SK-N-MC (cell line): ENCODE results near the gene MGA.

Experiments used
- DNase-seq: peaks from one replicate; pipeline ENCODE4 v3.0.0-alpha.2; 2011; ENCODE audit warnings: low read depth, low spot score
- H3K27ac ChIP-seq: fragments of 200-600 bp; sonication (generic); 2 replicates; pipeline ENCODE4 v1.5.1; 2016; ENCODE audit warnings: mixed run types
- H3K36me3 ChIP-seq: fragments of 200-600 bp; sonication (generic); 2 replicates; pipeline ENCODE4 v1.6.1; 2017; ENCODE audit warnings: antibody characterized with exemption, low read length, mixed read lengths; ENCODE audit not compliant: insufficient read depth
- H3K4me3 ChIP-seq: fragments of 200-600 bp; sonication (generic); 2 replicates; pipeline ENCODE4 v1.5.1; 2016
- H3K9ac ChIP-seq: fragments of 200-600 bp; sonication (generic); 2 replicates; pipeline ENCODE4 v1.8.0; 2017; ENCODE audit warnings: mixed run types, mixed read lengths; ENCODE audit not compliant: insufficient read length
- H3K9me3 ChIP-seq: fragments of 200-600 bp; sonication (generic); 2 replicates; pipeline ENCODE4 v1.6.1; 2017; ENCODE audit warnings: low read depth, mild to moderate bottlenecking, antibody characterized with exemption, low read length, moderate library complexity, mixed read lengths
- EZH2 ChIP-seq: fragments of 200-600 bp; sonication (generic); IDR thresholded peaks from one replicate; pipeline ENCODE4 v1.6.1; 2017; ENCODE audit warnings: antibody characterized with exemption
- FOXP2 ChIP-seq: optimal IDR thresholded peaks from 2 replicates; pipeline ENCODE3; 2011; ENCODE audit warnings: mild to moderate bottlenecking, moderate library complexity; ENCODE audit not compliant: insufficient read depth; ENCODE audit errors: extremely low read length, control extremely low read depth
- POLR2AphosphoS5 ChIP-seq: IDR thresholded peaks from 2 replicates; pipeline ENCODE4 v1.6.1; 2012; ENCODE audit warnings: mild to moderate bottlenecking, low read depth, low read length, borderline replicate concordance

MGA gene

DNA sequence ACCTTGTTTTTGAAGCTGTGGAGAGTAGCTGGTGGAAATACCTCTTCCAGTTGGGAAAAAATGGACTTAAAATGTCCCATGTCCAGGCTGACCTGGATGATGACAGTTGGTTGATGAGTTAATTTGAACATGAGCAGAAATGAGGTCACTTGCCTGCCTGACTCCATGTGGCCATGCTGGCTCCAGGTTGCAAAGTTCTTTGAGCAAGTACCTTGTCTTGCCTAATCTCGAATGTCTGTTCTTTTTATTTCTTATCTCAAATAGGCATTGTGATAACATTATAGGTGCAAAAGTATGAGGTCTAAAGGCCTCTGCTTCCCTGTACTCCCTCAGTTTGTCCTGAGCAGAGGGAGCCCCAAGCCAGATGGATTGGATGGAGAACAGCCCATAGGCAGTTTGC lies 123.1 kb downstream of the MGA start:
- no peak for TF ChIP-seq POLR2AphosphoS5
- TF ChIP-seq FOXP2, result no peak
- no peak for TF ChIP-seq EZH2
- H3K9ac ChIP-seq, result no peak overlapping the region
- no peaks in the 10 kb centered on the region for H3K36me3 ChIP-seq
- no peaks in the 10 kb centered on the region for H3K9me3 ChIP-seq
- no peak overlapping the region for H3K27ac ChIP-seq
- no peak overlapping the region for H3K4me3 ChIP-seq
- DNase-seq, result no peak

DNA sequence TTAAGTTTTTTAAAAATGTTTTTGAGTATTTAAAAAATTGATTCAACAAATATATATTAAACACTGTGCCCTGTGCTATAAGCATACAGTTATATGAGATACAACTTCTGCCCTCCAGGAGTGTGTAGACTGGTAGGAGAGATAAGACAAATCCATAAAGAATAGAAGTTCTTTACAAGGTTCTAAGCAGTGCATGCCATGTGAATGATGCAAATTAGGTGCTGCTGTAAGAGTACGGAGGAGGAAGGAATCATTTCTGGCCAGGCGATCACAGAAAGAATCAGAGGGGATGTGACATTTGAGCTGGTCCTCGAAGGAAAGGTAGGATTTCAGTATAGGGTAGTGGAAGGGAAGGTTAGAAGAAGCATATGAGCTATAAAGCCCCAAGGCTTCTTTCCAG lies 128.1 kb downstream of the MGA start:
- H3K4me3 ChIP-seq, result no peak overlapping the region
- H3K27ac ChIP-seq, result 0 out of 2 replicates have a peak overlapping the region, but pooled peaks have one; percentile 55
- no peaks in the 10 kb centered on the region for H3K36me3 ChIP-seq
- H3K9me3 ChIP-seq, result no peaks in the 10 kb centered on the region
- no peak overlapping the region for H3K9ac ChIP-seq
- DNase-seq, result no peak
- TF ChIP-seq FOXP2 (no peak), EZH2 (no peak), POLR2AphosphoS5 (no peak)

DNA sequence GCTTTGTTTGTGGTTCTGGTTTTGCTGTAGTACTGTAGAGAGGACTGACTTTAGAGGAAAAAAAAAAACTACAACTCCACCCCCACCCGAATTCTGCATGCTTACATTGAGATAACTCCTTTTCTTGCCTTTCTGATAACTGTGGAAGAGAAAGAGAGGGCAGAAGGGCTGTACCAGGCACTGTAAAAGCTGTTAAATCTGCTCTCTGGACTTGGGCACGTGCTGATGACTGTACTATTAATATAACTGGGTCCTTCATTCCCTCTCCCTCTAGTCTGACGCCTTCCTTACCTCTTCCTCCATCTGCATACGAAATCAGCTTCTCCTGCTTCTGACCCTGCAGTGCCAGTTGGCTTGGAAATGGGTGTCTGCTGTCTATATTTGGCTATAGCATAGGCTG lies 129.0 kb downstream of the MGA start:
- no peaks in the 10 kb centered on the region for H3K9me3 ChIP-seq
- H3K27ac ChIP-seq, result peak overlapping the region; percentile 55; the same call in 1 of the 2 replicates
- no peak for DNase-seq
- H3K9ac ChIP-seq, result no peak overlapping the region
- H3K36me3 ChIP-seq, result no peaks in the 10 kb centered on the region
- no peak for TF ChIP-seq FOXP2
- TF ChIP-seq EZH2, result no peak
- TF ChIP-seq POLR2AphosphoS5, result no peak
- no peak overlapping the region for H3K4me3 ChIP-seq

DNA sequence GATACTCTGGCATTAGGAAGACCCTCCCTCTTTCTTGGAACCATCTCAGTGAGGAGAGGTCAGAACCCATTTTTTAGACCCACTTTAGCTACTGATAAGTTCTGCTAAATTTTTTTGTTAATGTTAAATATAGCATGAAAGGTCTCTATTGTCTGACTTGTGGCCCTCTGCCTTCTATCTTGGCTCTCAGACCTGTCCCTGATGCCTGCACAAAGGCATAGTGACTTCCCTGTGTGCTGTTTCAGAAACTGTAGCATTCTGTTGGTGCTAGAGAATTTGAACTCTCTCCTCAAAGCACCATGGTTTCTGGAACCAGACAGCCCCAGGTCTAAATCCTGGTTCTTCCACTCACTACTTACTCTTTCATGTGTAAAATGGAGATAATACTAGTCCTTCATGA lies 129.5 kb downstream of the MGA start:
- H3K9ac ChIP-seq, result no peak overlapping the region
- no peak for TF ChIP-seq FOXP2
- TF ChIP-seq EZH2, result no peak
- TF ChIP-seq POLR2AphosphoS5, result no peak
- no peak for DNase-seq
- no peaks in the 10 kb centered on the region for H3K9me3 ChIP-seq
- peak overlapping the region; percentile 9; the same call in 1 of the 2 replicates for H3K27ac ChIP-seq
- no peak overlapping the region for H3K4me3 ChIP-seq
- no peaks in the 10 kb centered on the region for H3K36me3 ChIP-seq

DNA sequence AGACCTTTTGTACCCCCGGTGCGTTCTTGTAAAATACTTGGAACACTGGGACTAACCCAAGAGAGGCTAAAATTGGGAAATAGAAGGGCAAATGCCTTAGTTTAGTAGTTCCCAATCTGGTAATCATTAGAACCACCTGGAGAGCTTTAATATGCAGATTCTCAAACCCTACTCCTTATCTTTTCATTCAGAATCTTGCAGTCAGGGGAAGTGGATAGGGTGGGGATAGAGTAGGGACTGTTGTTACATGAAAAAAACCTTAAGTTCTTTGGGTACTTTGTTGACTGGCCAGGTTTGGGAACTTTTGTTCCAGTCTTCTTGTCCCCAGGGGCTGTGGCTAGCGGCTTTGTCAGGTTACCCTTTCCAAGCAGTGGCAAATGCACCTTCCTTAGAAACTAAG lies 130.0 kb downstream of the MGA start:
- H3K4me3 ChIP-seq, result no peak overlapping the region
- H3K9ac ChIP-seq, result no peak overlapping the region
- no peak for DNase-seq
- TF ChIP-seq POLR2AphosphoS5, result no peak
- no peak for TF ChIP-seq EZH2
- TF ChIP-seq FOXP2, result no peak
- H3K9me3 ChIP-seq, result no peaks in the 10 kb centered on the region
- H3K27ac ChIP-seq, result peak overlapping the region; percentile 9; the same call in 1 of the 2 replicates
- no peaks in the 10 kb centered on the region for H3K36me3 ChIP-seq

DNA sequence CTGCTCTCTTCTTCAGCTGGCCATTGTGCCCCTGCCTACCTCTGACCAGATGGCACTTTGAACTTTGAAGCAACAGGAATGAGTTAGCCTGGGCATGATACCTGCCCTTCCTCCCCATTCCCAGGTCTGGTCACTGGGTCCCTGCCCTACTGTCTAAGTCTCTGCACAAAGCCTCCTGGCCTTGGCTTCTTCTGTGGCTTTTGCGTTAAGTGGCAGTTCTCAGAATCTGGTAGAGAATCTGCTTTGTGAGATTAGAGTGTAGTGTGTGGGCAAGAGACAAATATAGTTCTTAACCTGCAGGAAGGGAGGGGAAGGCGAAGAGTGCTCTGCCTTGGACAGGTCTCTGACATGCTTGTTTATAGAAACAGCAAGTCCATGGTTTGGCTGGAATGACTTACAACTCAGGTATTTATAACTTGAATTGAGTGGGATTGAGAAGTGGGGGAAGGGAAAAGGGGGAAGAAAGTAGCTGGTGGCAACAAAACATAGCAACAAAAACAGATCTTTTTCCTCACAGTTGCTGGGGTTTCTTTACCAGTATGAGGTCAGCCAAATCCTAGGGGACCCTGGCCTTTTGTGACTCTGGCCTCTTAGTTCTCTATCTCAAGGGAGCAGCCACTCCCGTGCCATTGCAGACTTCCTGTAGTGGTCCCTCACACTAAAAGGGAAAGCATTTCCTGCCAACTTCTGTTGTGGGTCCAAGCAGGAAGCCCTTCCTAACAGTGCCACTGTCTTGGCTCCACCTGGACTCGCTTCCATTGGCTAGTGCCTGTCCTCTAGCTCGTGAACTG lies 130.7 kb downstream of the MGA start:
- Histone ChIP-seq H3K36me3 (no peaks in the 10 kb centered on the region), H3K9me3 (no peaks in the 10 kb centered on the region), H3K9ac (no peak overlapping the region), H3K4me3 (no peak overlapping the region), H3K27ac (no peak overlapping the region)
- no peak for DNase-seq
- TF ChIP-seq POLR2AphosphoS5, result no peak
- TF ChIP-seq EZH2, result no peak
- no peak for TF ChIP-seq FOXP2

DNA sequence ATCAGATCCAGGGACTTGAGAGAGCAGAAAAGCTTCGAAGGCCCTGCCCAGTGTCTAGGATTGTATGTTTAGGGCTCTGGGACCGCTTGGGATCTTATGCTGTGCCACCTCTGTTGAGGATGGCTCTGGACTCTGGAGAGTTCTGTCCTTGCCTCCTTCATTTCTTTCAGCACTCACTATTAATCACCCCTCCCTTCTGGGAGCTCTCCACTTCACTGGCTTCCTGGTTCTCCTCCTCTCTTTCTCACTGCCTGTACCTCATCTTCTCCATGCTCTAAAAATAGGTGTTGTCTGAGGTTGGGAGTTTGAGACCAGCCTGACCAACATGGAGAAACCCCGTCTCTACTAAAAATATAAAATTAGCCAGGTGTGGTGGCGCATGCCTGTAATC lies 131.3 kb downstream of the MGA start:
- H3K4me3 ChIP-seq, result no peak overlapping the region
- no peaks in the 10 kb centered on the region for H3K36me3 ChIP-seq
- no peak overlapping the region for H3K9ac ChIP-seq
- no peak for DNase-seq
- TF ChIP-seq FOXP2 (no peak), POLR2AphosphoS5 (no peak), EZH2 (no peak)
- H3K27ac ChIP-seq, result no peak overlapping the region
- H3K9me3 ChIP-seq, result no peaks in the 10 kb centered on the region

DNA sequence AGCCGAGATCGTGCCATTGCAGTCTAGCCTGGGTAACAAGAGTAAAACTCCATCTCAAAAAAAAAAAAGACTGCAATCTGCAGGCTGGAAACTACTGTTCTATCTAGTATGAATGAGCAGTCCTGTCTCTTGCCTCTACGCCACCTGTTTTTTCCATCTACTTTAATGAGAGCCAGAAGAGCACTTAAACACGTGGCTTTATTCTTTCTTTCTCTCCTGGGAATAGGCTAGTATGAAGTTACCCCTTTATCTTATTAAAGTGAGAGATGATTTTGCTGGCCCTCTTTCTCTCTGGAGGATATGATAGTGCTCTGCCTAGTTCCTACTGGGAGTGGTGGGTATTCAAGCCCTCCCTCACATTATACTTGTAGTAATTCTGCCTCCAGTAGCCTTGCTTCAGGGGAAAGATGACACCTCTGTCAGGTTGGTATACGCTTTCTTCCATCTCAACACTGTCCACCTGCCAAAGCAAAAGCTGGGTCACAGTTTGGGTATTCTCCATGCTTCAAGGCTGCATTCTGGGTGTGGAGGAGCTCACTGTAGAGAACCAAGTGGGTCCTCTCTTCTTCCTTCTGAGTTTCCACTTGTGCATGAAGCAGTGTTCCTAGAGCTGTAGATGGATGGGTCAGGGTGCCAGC lies 131.9 kb downstream of the MGA start:
- Histone ChIP-seq H3K4me3 (no peak overlapping the region), H3K36me3 (no peaks in the 10 kb centered on the region), H3K9me3 (no peaks in the 10 kb centered on the region), H3K9ac (no peak overlapping the region), H3K27ac (0 out of 2 replicates have a peak overlapping the region, but pooled peaks have one; percentile 23)
- DNase-seq, result no peak
- TF ChIP-seq POLR2AphosphoS5 (no peak), EZH2 (no peak), FOXP2 (no peak)
